Right renal pelvis (tissue), 4 donors: ENCODE results near the gene SNCB. TPM values are rescaled to one million over a fixed set of nuclear protein-coding genes. Genes with fewer than 3 reads are reported as not detected.
A peak's percentile ranks its signal among the peaks of the same experiment; 100 is the strongest.

Experiments
- DNase-seq, 4 donors: peaks; one replicate each; pipeline ENCODE4 v3.0.0-alpha.2; 2013; ENCODE audit warnings: low read depth in 4 of 4, low spot score in 3 of 4, missing footprints in 1 of 4
- polyA plus RNA-seq, 4 donors: library from polyadenylated mRNA; unstranded; fragments of 120-200 nt; gene quantifications; one replicate each; pipeline ENCODE4 v1.2.1, GENCODE V29; 2013; ENCODE audit not compliant: insufficient read length in 4 of 4

SNCB gene
- polyA plus RNA-seq, 4 donors, result 0.14 TPM; not detected in 3

- DNase-seq, result no peak
These were observed 4.1 kb downstream of the SNCB start for GRCh38 chr5:176625966-176626875.

GRCh38 chr5:176625512-176625911 is 4.8 kb downstream of the SNCB start:
- no peak for DNase-seq

DNA sequence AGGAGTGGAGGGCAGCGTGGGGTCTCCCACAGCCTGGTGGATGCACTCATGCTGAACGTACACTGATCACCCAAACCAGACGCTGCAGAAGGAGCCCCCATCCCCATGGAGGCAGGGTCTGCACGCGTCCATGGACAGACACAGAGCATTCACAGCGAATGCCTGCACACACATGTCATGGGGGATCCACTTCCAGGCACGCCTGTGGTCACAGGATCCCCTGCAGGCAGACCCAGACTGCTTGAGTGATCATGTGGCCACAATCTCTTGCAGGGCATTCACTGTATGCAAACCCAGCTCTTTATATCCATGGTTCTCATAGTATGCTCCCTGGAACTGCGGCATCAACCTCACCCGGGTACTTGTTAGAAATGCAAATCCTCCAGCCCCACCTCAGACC is 5.4 kb downstream of the SNCB start:
- DNase-seq, result no peak

GRCh38 chr5:176624142-176624541 is 6.2 kb downstream of the SNCB start:
- no peak for DNase-seq

DNA sequence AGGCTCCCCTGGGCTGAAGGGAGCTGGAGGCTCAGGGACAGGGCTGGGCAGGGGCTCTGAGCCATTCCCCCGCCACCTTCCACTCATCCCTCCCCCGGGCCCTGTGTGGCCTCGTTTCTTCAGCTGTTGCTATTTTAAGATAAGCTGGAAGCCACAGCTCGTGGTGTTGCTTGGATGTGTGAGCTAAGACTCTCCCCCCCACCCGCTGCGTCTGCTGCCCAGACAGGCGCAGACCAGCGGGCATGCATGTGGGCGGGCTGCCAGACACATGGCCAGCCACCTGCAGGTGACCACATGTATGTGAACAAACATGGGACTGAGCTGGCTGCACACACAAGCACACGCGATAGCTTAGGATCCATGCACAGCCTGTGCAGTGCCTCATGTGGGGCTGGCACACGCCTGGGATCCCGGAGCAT is 8.7 kb downstream of the SNCB start:
- no peak for DNase-seq

- DNase-seq, result no peak
These were observed 9.9 kb downstream of the SNCB start for GRCh38 chr5:176620333-176620981.

DNA sequence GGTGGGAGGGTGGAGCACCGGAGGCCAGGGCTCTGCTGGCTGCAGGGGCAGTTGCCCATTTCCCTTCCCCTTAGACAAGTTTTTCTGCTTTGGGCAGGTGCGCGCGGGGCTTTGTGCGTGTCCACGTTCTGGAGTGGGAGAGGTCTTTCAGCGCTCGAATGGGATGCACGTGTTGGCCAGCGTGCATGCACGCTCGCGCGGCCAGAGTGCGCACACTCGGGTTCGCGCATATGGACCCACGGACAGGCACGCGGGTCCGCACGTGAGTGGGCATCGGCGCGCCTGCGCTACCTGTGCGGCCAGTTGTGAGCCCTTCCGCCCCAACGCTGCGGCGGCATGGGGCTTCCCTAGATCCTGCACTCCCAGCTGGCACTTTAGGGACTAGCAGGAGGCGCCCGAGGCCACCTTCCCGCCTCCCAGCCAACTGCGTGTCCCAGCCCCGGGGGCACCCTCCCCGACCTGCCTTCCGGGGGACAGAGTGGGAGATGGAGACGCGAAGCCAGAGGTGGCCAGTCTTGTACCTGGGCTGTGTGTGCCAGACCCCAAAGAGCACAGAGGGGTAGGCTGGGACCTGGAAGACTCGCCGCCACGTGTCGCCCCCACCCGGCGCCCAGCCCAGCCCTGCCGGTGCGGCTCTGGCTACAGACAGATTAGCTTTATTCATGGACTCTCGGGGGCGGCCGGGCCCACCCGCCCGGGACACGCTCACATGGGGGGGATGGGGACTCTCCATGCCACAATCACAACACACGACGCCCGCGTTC is 10.6 kb downstream of the SNCB start:
- no peak for DNase-seq

DNA sequence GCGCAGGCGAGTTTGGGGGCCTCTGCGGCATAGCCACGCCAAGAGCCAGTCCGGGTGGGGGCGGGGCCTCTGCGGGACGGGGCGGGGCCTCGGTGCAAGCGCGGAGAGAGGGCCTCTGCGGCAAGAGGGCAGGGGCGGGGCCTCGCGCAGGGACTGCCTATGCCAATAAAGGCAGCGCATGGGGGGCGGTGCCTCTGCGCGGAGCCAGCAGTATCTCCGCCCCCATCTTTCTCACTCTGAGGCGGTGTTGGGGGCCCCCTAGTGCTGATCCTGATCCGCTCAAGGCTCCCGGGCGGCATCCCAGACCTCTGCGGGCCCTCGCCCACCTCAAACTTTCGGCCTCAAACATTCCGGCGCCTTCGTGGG is 11.1 kb downstream of the SNCB start:
- DNase-seq, result peak in 2 of 4 donors; percentile 51 to 56

GRCh38 chr5:176618783-176619182 is 11.6 kb downstream of the SNCB start:
- DNase-seq, result no peak

DNA sequence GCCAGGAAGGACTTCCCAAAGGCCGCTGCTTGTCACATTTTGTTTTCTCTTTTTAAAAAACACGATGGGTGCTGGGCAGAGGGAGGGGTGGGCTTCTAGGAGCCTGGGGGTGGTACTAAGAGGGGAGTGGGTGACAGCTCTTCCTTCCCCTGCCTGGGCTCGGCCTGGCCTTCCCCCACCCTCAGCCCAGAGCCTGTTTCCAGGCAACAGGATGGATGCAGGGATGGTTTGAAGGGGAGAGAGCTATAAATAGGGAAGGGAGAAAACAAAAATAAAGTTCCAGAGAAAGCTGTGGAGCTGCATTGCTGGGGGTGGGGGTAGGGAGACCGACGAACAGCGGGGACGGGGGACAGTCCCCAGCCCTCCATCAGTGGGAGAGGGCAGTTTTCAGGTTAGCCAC is 13.8 kb downstream of the SNCB start:
- no peak for DNase-seq

DNA sequence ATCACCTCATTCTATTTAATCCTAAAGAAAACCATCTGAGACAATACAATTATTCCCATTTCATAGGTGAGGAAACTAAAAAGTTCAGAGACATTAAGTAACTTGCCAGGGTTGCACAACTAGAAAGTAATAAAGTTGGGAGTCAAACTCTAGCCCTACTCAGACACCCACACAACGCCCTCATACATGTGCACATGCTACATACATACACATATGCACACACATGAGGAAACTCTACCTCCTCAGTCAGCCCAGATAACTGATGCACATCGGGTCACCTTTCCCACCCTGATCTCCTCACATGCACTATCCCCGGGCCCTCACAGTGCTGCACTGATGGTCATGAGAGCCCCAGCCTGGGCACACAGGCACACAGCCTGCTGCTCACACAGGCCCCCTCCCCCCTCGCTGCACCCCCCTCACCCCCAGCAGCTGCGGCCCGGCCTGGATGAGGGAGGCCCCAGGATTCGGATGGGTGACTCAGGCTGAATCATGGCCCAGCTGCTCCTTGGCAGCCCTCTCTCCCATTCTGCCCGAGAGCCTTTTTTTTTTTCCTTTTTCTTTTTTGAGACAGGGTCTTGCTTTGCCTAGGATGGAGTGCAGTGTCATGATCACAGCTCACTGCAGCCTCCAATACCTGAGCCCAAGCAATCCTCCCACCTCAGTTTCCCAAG is 15.4 kb downstream of the SNCB start:
- DNase-seq, result no peak

DNA sequence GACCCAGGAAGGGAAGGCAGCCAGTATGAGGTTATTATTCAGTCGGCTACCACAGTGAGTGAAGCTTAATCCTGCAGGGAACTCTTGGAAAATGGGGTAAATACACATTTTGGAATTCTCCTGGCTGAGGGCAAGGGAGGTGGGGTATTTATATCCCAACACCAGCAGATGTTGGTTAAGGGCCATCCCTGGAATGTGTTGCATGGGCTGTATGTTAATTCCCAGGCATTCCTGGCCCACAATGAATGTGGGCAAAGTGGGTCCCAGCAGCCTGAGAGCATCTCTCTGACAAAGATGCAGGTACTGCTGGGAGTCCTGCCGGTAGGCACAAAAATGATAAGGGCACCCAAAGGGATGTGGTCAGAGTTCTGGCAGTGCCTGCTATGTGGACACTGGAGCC is 17.5 kb downstream of the SNCB start:
- no peak for DNase-seq

GRCh38 chr5:176612008-176612407 is 18.3 kb downstream of the SNCB start:
- DNase-seq, result no peak

DNA sequence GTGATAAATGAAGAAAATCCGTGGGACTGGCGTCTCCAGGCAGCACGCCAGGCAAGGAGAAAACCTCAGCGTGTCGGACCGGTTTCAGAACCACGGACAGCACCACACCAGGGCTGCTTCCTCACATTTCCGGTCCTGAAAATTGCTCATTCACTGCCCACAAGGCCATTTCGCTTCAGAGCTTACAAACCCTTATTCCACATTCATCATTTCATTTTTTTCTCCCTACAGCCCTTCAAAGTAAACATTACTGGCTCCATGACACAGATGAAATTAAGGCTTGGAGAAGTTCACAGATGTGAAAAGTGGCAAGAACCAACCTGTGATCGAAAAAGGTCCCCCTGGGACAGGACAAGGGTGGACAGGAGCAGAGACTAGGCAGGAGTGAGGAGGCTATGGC is 18.9 kb downstream of the SNCB start:
- peak in 3 of 4 donors; percentile 65 to 79 (median 73) for DNase-seq

DNA sequence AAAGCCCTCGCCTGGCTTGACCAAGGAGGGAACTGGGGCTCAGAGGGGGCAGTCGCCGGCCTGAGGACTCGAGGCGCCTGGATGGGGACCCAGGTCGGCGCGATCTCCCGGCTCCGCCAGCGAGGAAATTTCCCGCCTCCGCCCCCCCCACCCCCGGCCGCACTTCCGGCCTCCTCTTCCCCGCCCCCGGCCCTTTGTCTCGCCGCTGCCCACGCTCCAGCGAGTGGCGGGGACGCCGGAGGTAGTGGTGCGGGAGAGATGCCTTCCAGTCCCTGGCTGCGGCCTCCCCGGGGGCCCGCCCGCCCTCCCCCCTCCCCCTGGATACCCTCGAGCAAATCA is 19.9 kb downstream of the SNCB start:
- DNase-seq, result no peak

GRCh38 chr5:176609724-176610434 is 20.5 kb downstream of the SNCB start, which contains the start of gene GPRIN1:
GPRIN1 (minus strand) TSS chr5:176610156; CDS start chr5:176599834, 10,322 bp downstream.
- DNase-seq, result peak in 2 of 4 donors; percentile 43 to 48

DNA sequence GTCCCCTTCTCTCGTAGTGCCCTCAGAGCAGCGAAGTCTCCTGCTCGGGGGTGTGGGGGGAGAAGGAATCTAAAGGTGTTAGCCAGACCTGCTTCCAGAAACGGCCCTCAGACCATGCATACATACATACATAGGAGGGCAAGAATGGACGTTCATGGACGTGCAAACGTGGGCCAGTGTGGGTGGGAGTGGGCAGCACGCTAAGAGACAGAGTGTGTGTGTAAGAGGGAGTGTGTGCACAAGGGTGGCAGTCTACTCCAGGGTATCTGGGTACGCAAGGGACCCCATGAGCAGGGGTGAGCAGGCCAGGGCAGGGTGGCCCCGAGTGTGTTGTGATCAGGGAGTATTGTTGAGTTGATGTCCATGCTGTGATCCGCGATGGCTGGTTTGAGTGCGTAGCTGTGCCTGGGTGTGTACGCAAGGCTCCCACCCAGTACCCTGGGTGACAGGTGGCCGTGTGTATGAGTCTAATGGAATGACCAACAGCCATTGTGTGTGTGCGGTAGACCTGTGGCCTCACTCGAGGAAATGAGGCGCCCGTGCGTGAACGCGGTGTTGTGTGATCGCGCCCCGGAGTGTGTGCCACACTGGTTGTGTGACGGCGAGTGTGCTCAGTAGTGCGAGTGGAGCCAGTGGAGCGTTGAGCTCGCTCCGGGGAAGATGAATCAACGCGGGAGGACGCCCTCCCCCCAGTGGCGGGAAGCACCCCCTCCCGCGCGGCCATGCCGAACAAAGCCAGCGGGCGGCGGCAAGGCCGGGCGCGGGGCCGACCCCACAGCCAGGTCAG is 21.2 kb downstream of the SNCB start:
- DNase-seq, result no peak

- no peak for DNase-seq
These were observed 22.1 kb downstream of the SNCB start for GRCh38 chr5:176608142-176608705.

DNA sequence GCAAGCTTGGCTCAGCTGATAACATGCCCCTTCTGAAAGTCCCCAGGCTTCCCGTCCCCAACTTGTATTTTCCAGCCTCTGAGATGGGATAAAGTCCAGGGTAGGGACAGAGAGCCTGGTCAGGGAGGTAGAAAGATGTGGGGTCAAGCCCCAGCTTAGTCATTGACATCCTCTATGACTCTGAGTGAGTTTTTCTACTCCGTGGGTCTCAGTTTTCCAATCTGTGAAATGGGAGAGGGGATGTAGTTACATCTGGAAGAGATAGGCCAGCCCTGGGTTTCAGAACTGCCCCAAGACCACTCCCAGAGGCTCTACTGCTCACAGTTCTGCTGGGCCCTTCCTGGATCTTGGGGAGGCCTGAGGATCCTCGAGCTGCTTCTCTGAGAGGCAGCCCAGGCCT is 23.5 kb downstream of the SNCB start:
- no peak for DNase-seq
